SK-N-SH (cell line): ENCODE measurements around the gene UNC5B. TPM values are rescaled to one million over a fixed set of nuclear protein-coding genes. Genes with fewer than 3 reads are reported as not detected.
A peak's percentile ranks its signal among the peaks of the same experiment; 100 is the strongest.

ENCODE experiments used
- CTCF ChIA-PET: fragments of 300-600, 350-600 bp; formaldehyde crosslinking; extraction: SDS; loops from one replicate; lab custom pipeline; 2021; lab: Yijun Ruan, JAX
- POLR2A ChIA-PET: fragments of 350-600 bp; sonication (Branson Sonifier 250); formaldehyde crosslinking; extraction: SDS; loops from one replicate; lab custom pipeline; 2020; ENCODE audit warnings: antibody characterized with exemption, inconsistent platforms; lab: Yijun Ruan, JAX
- DNase-seq: peaks from one replicate; pipeline ENCODE4 v3.0.0; 2012
- H2AFZ ChIP-seq: fragments of 200-600 bp; sonication (generic); 2 replicates; pipeline ENCODE4 v1.8.1; 2016; ENCODE audit warnings: antibody characterized with exemption, mild to moderate bottlenecking, low read depth
- H3F3A ChIP-seq: fragments of 200-600 bp; sonication (generic); replicated peaks from 2 replicates; pipeline ENCODE3; 2016; ENCODE audit warnings: antibody characterized with exemption, mild to moderate bottlenecking; ENCODE audit not compliant: insufficient read depth
- H3K27ac ChIP-seq, 2 experiments: fragments of 200-500 bp in 1 of 2; fragments of 200-600 bp in 1 of 2; sonication (Bioruptor generic) in 1 of 2; sonication (generic), shearing (Covaris generic) in 1 of 2; 2 replicates each; pipeline versions ENCODE4 v1.5.1 to v1.6.1; 2014 to 2016; ENCODE audit warnings: low read depth in 2 of 2, inconsistent platforms in 1 of 2, low read length in 1 of 2, mild to moderate bottlenecking in 1 of 2, mixed read lengths in 1 of 2
- H3K27me3 ChIP-seq: fragments of 200-600 bp; sonication (generic), shearing (Covaris generic); 2 replicates; pipeline ENCODE4 v1.6.1; 2016; ENCODE audit warnings: mixed run types; ENCODE audit not compliant: insufficient read depth
- H3K36me3 ChIP-seq, 2 experiments: fragments of 200-500 bp in 1 of 2; fragments of 200-600 bp in 1 of 2; sonication (Bioruptor generic) in 1 of 2; sonication (generic) in 1 of 2; replicated peaks in 1 of 2; 2 replicates each; pipeline versions ENCODE3 to v1.5.1; 2014 to 2016; ENCODE audit warnings: low read length in 1 of 2, mild to moderate bottlenecking in 1 of 2; ENCODE audit not compliant: insufficient read depth in 2 of 2, control insufficient read depth in 1 of 2
- H3K4me1 ChIP-seq, 2 experiments: fragments of 200-500 bp in 1 of 2; fragments of 200-600 bp in 1 of 2; sonication (Bioruptor generic) in 1 of 2; sonication (generic), shearing (Covaris generic) in 1 of 2; 2 replicates each; pipeline versions ENCODE4 v1.5.1 to v1.6.1; 2014 to 2016; ENCODE audit warnings: low read depth in 1 of 2, low read length in 1 of 2, mixed run types in 1 of 2; ENCODE audit not compliant: insufficient read depth in 2 of 2, control insufficient read depth in 1 of 2
- H3K4me2 ChIP-seq: fragments of 200-600 bp; sonication (generic), shearing (Covaris generic); 2 replicates; pipeline ENCODE4 v1.6.1; 2017; ENCODE audit warnings: mixed run types
- H3K4me3 ChIP-seq, 2 experiments: fragments of 200-500 bp in 1 of 2; fragments of 200-600 bp in 1 of 2; sonication (Bioruptor generic) in 1 of 2; sonication (generic), shearing (Covaris generic) in 1 of 2; 2 replicates each; pipeline versions ENCODE4 v1.5.1 to v1.8.1; 2014 to 2016; ENCODE audit warnings: low read depth in 2 of 2, inconsistent platforms in 1 of 2, low read length in 1 of 2, mild to moderate bottlenecking in 1 of 2, mixed read lengths in 1 of 2, moderate library complexity in 1 of 2
- H3K79me2 ChIP-seq: fragments of 200-600 bp; sonication (generic); 2 replicates; pipeline ENCODE4 v1.8.1; 2017; ENCODE audit warnings: mild to moderate bottlenecking; ENCODE audit not compliant: insufficient read depth
- H3K9ac ChIP-seq: fragments of 200-600 bp; sonication (generic); 2 replicates; pipeline ENCODE4 v1.6.1; 2017; ENCODE audit warnings: mixed run types
- H3K9me2 ChIP-seq: fragments of 200-600 bp; sonication (generic); 2 replicates; pipeline ENCODE4 v1.6.1; 2017; ENCODE audit warnings: mixed run types
- H3K9me3 ChIP-seq: fragments of 200-600 bp; sonication (generic); 2 replicates; pipeline ENCODE4 v1.6.1; 2017; ENCODE audit warnings: mixed run types, mild to moderate bottlenecking, moderate library complexity
- H4K20me1 ChIP-seq: fragments of 200-600 bp; sonication (generic); 2 replicates; pipeline ENCODE4 v1.6.1; 2017; ENCODE audit warnings: mild to moderate bottlenecking, mixed run types; ENCODE audit not compliant: insufficient read depth
- CTCF ChIP-seq: fragments of 200-600 bp; sonication (generic); IDR thresholded peaks from 2 replicates; pipeline ENCODE4 v1.6.1; 2017; ENCODE audit warnings: antibody characterized with exemption, mild to moderate bottlenecking, moderate library complexity
- ELF1 ChIP-seq: IDR thresholded peaks from 2 replicates; pipeline ENCODE4 v1.4.0; 2012
- EZH2phosphoT487 ChIP-seq: fragments of 200-600 bp; sonication (generic); IDR thresholded peaks from 2 replicates; pipeline ENCODE4 v1.6.1; 2017; ENCODE audit warnings: low read depth, mixed run types, mild to moderate bottlenecking, antibody characterized with exemption, moderate library complexity, borderline replicate concordance
- FOXJ3 ChIP-seq: sonication (generic); formaldehyde crosslinking; IDR thresholded peaks from 2 replicates; pipeline ENCODE4 v1.5.1; 2020; ENCODE audit warnings: mild to moderate bottlenecking, missing genetic modification reagents
- FOXM1 ChIP-seq: IDR thresholded peaks from 2 replicates; pipeline ENCODE4 v1.4.0; 2012; ENCODE audit warnings: low read depth, mild to moderate bottlenecking
- MAX ChIP-seq: IDR thresholded peaks from 2 replicates; pipeline ENCODE4 v1.4.0; 2012; ENCODE audit warnings: low read depth
- MXI1 ChIP-seq: IDR thresholded peaks from 2 replicates; pipeline ENCODE4 v1.6.1; 2012; ENCODE audit warnings: mild to moderate bottlenecking, low read depth, low read length, improper control_type of control experiment
- RCOR1 ChIP-seq: fragments of 150-350 bp; IDR thresholded peaks from 2 replicates; pipeline ENCODE4 v1.6.1; 2017; ENCODE audit warnings: antibody characterized with exemption, low read length
- SIN3A ChIP-seq: IDR thresholded peaks from 2 replicates; pipeline ENCODE4 v1.6.1; 2012; ENCODE audit warnings: low read depth, mild to moderate bottlenecking, low read length, moderate library complexity, borderline replicate concordance
- TAF1 ChIP-seq: IDR thresholded peaks from 2 replicates; pipeline ENCODE4 v1.6.1; 2012; ENCODE audit warnings: low read depth, mild to moderate bottlenecking, low read length, moderate library complexity, borderline replicate concordance
- USF1 ChIP-seq: IDR thresholded peaks from 2 replicates; pipeline ENCODE4 v1.4.0; 2012; ENCODE audit warnings: low read depth, borderline replicate concordance
- USF2 ChIP-seq: fragments of 150-350 bp; IDR thresholded peaks from 2 replicates; pipeline ENCODE4 v1.6.1; 2017; ENCODE audit warnings: antibody characterized with exemption, low read length, low read depth, borderline replicate concordance
- YY1 ChIP-seq: IDR thresholded peaks from 2 replicates; pipeline ENCODE4 v1.4.0; 2012; ENCODE audit warnings: low read depth, mild to moderate bottlenecking
- ZBTB33 ChIP-seq: IDR thresholded peaks from 2 replicates; pipeline ENCODE4 v1.4.0; 2012; ENCODE audit warnings: low read depth, borderline replicate concordance
- WGBS: methylation state at CpG from one replicate; pipeline ENCODE4 v1.1.6; 2017; ENCODE audit warnings: low lambda C conversion rate; 5-methylcytosine and 5-hydroxymethylcytosine counted together
- polyA plus RNA-seq, 3 experiments: library from polyadenylated mRNA; depleted of rRNA; stranded (reverse); fragments of >200 nt; gene quantifications; 2 replicates each; pipeline ENCODE4 v1.2.3, GENCODE V29; 2012

UNC5B gene
- polyA plus RNA-seq, 1 of the 3 experiments (the other 2 are of a cell fraction): 13.8 TPM

GRCh38 chr10:71264345-71265200 lies 52.2 kb downstream of the UNC5B start:
- TF ChIP-seq ZBTB33 (no peak), SIN3A (no peak), ELF1 (no peak), RCOR1 (no peak), USF1 (no peak), FOXM1 (no peak)
- Histone ChIP-seq H3F3A (peaks cover 38% of the 10 kb centered on the region), H2AFZ (no peak overlapping the region), H3K9me2 (no peaks in the 10 kb centered on the region), H3K36me3 (no peaks in the 10 kb centered on the region), H3K9me3 (no peaks in the 10 kb centered on the region), H3K4me1 (peaks cover 52 to 98% of the 10 kb centered on the region in 2 experiments), H3K4me2 (no peak overlapping the region), H4K20me1 (peaks cover 36% of the 10 kb centered on the region; the same call in 1 of the 2 replicates), H3K27ac (peak overlapping the region in 1 of 2 experiments; percentile 94; a peak in 3 of 4 replicates), H3K9ac (no peak overlapping the region), H3K27me3 (no peaks in the 10 kb centered on the region), H3K4me3 (no peak overlapping the region), H3K79me2 (peaks cover 83% of the 10 kb centered on the region)
- DNase-seq: no peak
- POLR2A ChIA-PET: interaction anchor here (0.7 to 5.8 kb wide), 4 partner anchors 8 to 24 kb away, joined by 3 to 39 read pairs (median 14); no protein-coding TSS in a partner anchor
- WGBS: 90% methylated on average over 16 of the region's 16 CpGs
- CTCF ChIA-PET: interaction anchor here (1.4 to 10.4 kb wide), 8 partner anchors 11 to 361 kb away, joined by 3 to 139 read pairs (median 10); partner anchors contain the start of gene UNC5B

GRCh38 chr10:71265201-71265575 lies 52.8 kb downstream of the UNC5B start:
- peaks cover 36% of the 10 kb centered on the region for H3F3A ChIP-seq
- H3K4me3 ChIP-seq: no peak overlapping the region
- peaks cover 47 to 96% of the 10 kb centered on the region in 2 experiments for H3K4me1 ChIP-seq
- no peaks in the 10 kb centered on the region for H3K9me3 ChIP-seq
- no peak overlapping the region for H2AFZ ChIP-seq
- H3K9me2 ChIP-seq: no peaks in the 10 kb centered on the region
- no peaks in the 10 kb centered on the region for H3K27me3 ChIP-seq
- WGBS: 84% methylated on average over 7 of the region's 9 CpGs
- CTCF ChIA-PET: interaction anchor here (1.0 to 10.4 kb wide), 6 partner anchors 14 to 362 kb away, joined by 3 to 139 read pairs (median 40); partner anchors contain the start of gene UNC5B
- no peak overlapping the region for H3K4me2 ChIP-seq
- DNase-seq: no peak
- peaks cover 36% of the 10 kb centered on the region; the same call in 1 of the 2 replicates for H4K20me1 ChIP-seq
- POLR2A ChIA-PET: interaction anchor here (5.0 to 5.8 kb wide), 2 partner anchors 9 to 13 kb away, joined by 24 to 39 read pairs; no protein-coding TSS in a partner anchor
- H3K36me3 ChIP-seq: no peaks in the 10 kb centered on the region
- H3K79me2 ChIP-seq: peaks cover 78% of the 10 kb centered on the region
- peak overlapping the region; percentile 56 to 94; a peak in 3 of 4 replicates for H3K27ac ChIP-seq
- no peak overlapping the region for H3K9ac ChIP-seq
- no peak for TF ChIP-seq YY1
- no peak for TF ChIP-seq MXI1
- no peak for TF ChIP-seq TAF1
- TF ChIP-seq EZH2phosphoT487: no peak
- no peak for TF ChIP-seq MAX
- TF ChIP-seq RCOR1: no peak
- TF ChIP-seq USF2: no peak
- TF ChIP-seq FOXJ3: no peak
- TF ChIP-seq CTCF: no peak
- no peak for TF ChIP-seq ZBTB33
- no peak for TF ChIP-seq USF1
